22Rv1 (cell line): ENCODE results near the gene KRT77.

Experiments used
- CTCF ChIP-seq: fragments of 450-650 bp; IDR thresholded peaks from 2 replicates; pipeline ENCODE4 v1.5.1; 2017; ENCODE audit warnings: mild to moderate bottlenecking
- ZFX ChIP-seq: fragments of 450-650 bp; IDR thresholded peaks from 2 replicates; pipeline ENCODE4 v1.6.1; 2017; ENCODE audit warnings: antibody characterized with exemption, borderline replicate concordance

- TF ChIP-seq CTCF: no peak
- no peak for TF ChIP-seq ZFX
Measured at GRCh38 chr12:52735816-52736632, 32.7 kb upstream of the KRT77 start.
